Spleen (tissue), 7 donors: ENCODE data around the gene STING1.

Source experiments
- POLR2A ChIP-seq, 3 donors: fragments of 450-650 bp; IDR thresholded peaks; one replicate each; pipeline ENCODE4 v1.5.1; 2017; ENCODE audit warnings: antibody characterized with exemption in 3 of 3, mild to moderate bottlenecking in 1 of 3
- TF ChIP-seq, protein P1 (sequence below), 11 experiments: fragments of 200-600 bp in 7 of 11; fragments of 450-650 bp in 4 of 11; sonication (generic) in 4 of 11; IDR thresholded peaks in 8 of 11; conservative IDR thresholded peaks in 3 of 11; 1 replicate in 7 of 11; 2 replicates in 4 of 11; pipeline versions ENCODE4 v1.4.0 to v1.8.0; 2016 to 2021; ENCODE audit warnings: antibody characterized with exemption in 11 of 11, inconsistent platforms in 4 of 11, mild to moderate bottlenecking in 1 of 11
- donor health status: DM: no; HTN: no; CAD: no; lungs with moderate emphysema.
- donor health status: DM: no; HTN: no; CAD: no.
- donor health status: DM: no; HTN: no; CAD: no.

DNA sequence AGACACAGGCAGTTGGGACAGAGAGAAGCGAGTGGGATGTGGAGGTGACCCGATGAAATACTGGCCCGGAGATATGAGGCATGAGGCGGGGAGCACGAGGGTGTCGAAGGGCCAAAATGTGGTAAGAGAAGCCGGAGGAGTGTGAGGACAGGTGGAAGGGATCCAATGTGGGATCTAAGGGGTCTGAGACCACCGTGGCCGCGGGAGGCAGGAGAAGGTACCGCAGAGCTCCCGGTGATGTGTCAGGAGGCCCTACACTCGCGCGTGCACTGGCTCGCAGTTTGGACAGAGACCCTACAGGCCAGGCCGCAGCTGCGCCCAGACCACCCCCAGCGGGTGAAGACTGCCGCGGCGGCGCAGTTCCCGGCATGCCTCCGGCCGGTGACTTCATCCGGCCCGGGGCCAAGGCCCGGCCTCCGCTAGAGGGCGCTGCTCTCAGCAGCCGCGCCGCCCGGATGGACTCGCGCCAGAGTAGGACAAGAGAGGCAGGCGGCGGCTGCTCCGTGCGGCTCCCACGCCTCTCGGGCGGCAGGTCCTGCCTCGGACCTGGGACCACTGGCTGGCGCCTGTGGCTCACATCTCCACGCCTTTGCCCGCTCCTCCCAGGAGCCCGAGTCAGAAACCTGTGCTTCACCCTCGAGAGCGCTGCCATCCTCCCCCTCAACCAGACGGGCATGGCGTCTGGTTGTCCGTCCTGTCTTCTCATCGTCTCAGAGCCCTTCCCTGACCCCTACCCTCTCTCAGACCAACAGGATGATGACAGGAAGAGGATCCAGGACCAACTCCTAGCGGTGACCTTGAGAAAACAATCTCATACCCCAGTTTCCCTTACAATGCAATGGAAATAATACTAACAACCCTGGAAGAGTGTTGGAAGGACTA is 35.4 kb upstream of the STING1 start:
- TF ChIP-seq, protein P1, sequence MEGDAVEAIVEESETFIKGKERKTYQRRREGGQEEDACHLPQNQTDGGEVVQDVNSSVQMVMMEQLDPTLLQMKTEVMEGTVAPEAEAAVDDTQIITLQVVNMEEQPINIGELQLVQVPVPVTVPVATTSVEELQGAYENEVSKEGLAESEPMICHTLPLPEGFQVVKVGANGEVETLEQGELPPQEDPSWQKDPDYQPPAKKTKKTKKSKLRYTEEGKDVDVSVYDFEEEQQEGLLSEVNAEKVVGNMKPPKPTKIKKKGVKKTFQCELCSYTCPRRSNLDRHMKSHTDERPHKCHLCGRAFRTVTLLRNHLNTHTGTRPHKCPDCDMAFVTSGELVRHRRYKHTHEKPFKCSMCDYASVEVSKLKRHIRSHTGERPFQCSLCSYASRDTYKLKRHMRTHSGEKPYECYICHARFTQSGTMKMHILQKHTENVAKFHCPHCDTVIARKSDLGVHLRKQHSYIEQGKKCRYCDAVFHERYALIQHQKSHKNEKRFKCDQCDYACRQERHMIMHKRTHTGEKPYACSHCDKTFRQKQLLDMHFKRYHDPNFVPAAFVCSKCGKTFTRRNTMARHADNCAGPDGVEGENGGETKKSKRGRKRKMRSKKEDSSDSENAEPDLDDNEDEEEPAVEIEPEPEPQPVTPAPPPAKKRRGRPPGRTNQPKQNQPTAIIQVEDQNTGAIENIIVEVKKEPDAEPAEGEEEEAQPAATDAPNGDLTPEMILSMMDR (IDR thresholded peaks at IDR 0.05 in 8 of 11, conservative IDR thresholded peaks at IDR 0.05 in 3 of 11): peak; percentile 96 to 100 (median 99)
- peak in 2 of 3 donors; percentile 31 to 57 for TF ChIP-seq POLR2A (IDR thresholded peaks at IDR 0.05)
